ENCODE measurements around the gene ABLIM3. TPM values are rescaled to one million over a fixed set of nuclear protein-coding genes. Genes with fewer than 3 reads are reported as not detected.

The ABLIM3 gene
- total and polyA plus RNA-seq, 2 of the 13 experiments (the other 11 are each of a cell fraction or from before 2014, with no cell fraction given): 0.53 to 6.3 TPM

GRCh38 chr5:149257131-149257530 lies 115.8 kb downstream of the ABLIM3 start:
- ChIA-PET POLR2A (interaction anchor here (0.7 kb wide), 1 partner anchor 84 kb away, joined by 3 read pairs; no protein-coding TSS in a partner anchor), CTCF (ENCODE audit: low intra/inter-chr PET ratio, low total read pairs) (no interaction called here)
- Histone ChIP-seq H4K20me1 (ENCODE audit: insufficient read depth, low read length) (no peaks in the 10 kb centered on the region), H3K27me3 (ENCODE audit: control insufficient read depth in 1 of 2, insufficient read depth in 2 of 2, low read length in 2 of 2) (no peaks in the 10 kb centered on the region; a peak in 1 of 5 replicates), H3K9ac (ENCODE audit: insufficient read depth, low read depth, low read length) (no peak overlapping the region), H3K9me3 (ENCODE audit: low read length) (no peaks in the 10 kb centered on the region), H2AFZ (ENCODE audit: low read length) (no peak overlapping the region), H3K4me3 (replicated peaks in 1 of 3; ENCODE audit: insufficient read depth in 1 of 3, low read depth in 2 of 3, low read length in 3 of 3) (no peak overlapping the region), H3K79me2 (ENCODE audit: insufficient read depth, low read length) (no peaks in the 10 kb centered on the region), H3K36me3 (replicated peaks in 1 of 2; ENCODE audit: control insufficient read depth in 1 of 2, insufficient read depth in 2 of 2, low read length in 2 of 2) (no peaks in the 10 kb centered on the region), H3K27ac (ENCODE audit: extremely low read length, insufficient read depth, low read length) (no peak overlapping the region), H3K4me1 (ENCODE audit: insufficient read depth, low read length) (no peaks in the 10 kb centered on the region), H3K4me2 (ENCODE audit: low read depth, low read length) (no peak overlapping the region)
- WGBS (ENCODE audit: low lambda C conversion rate): 6% methylated on average over 1 of the region's 1 CpG
- no TSS peak for BruUV-seq (replicated peaks)
- no peak for FAIRE-seq
- no peak for DNase-seq (ENCODE audit: low spot score)
- TF ChIP-seq GFI1 (CRISPR knock-in tag; IDR thresholded peaks at IDR 0.05; ENCODE audit: borderline replicate concordance) (no peak), IKZF4 (CRISPR knock-in tag; IDR thresholded peaks at IDR 0.05; ENCODE audit: borderline replicate concordance, low read depth, not compliant biosample characterization) (no peak), ZNF441 (CRISPR knock-in tag; IDR thresholded peaks at IDR 0.05; ENCODE audit: borderline replicate concordance) (no peak), ZUFSP (CRISPR knock-in tag; IDR thresholded peaks at IDR 0.05; ENCODE audit: borderline replicate concordance) (no peak), CEBPB (IDR thresholded peaks at IDR 0.05; ENCODE audit: borderline replicate concordance, low read depth, low read length) (no peak), KAT7 (CRISPR knock-in tag; IDR thresholded peaks at IDR 0.05; ENCODE audit: borderline replicate concordance) (no peak), ZNF720 (CRISPR knock-in tag; IDR thresholded peaks at IDR 0.05) (no peak), ZNF160 (CRISPR knock-in tag; IDR thresholded peaks at IDR 0.05) (no peak), ZNF343 (CRISPR knock-in tag; IDR thresholded peaks at IDR 0.05) (no peak), RNF219 (CRISPR knock-in tag; IDR thresholded peaks at IDR 0.05) (no peak), FOXA1 (IDR thresholded peaks at IDR 0.05) (no peak), FOXA1 (CRISPR knock-in tag; IDR thresholded peaks at IDR 0.05) (no peak)
- intact Hi-C loops (cut with micrococcal nuclease; ENCODE audit: unreplicated experiment): no loop called here
- in situ Hi-C loops (cut with HindIII; ENCODE audit: extremely low pct_ligation_motif_present, low pct_unique_long_range_greater_than_20kb): no loop called here
- no peak for ATAC-seq
